Thyroid gland (tissue), 4 donors: ENCODE results near the gene CREB5. TPM values are rescaled to one million over a fixed set of nuclear protein-coding genes. Genes with fewer than 3 reads are reported as not detected.

ENCODE experiments used
- DNase-seq, 2 donors: peaks; one replicate each; pipeline ENCODE4 v3.0.0-alpha.2; 2019
- H3K27ac ChIP-seq, 3 donors: fragments of 200-600 bp; sonication (generic); 1 replicate in 2 of 3; 2 replicates in 1 of 3; pipeline ENCODE4 v1.5.1; 2016 to 2019; ENCODE audit warnings: mild to moderate bottlenecking in 1 of 3, moderate library complexity in 1 of 3
- H3K27me3 ChIP-seq: fragments of 200-600 bp; sonication (generic); one replicate; pipeline ENCODE4 v1.5.1; 2019
- H3K36me3 ChIP-seq, 2 donors: fragments of 200-600 bp; sonication (generic); one replicate each; pipeline ENCODE4 v1.5.1; 2016 to 2019
- H3K4me1 ChIP-seq, 2 donors: fragments of 200-600 bp; sonication (generic); one replicate each; pipeline ENCODE4 v1.5.1; 2017 to 2019
- H3K4me3 ChIP-seq, 3 donors: fragments of 200-600 bp; sonication (generic); replicated peaks in 1 of 3; 1 replicate in 2 of 3; 2 replicates in 1 of 3; pipeline ENCODE4 v1.5.1; 2016; ENCODE audit warnings: mild to moderate bottlenecking in 1 of 3
- H3K9me3 ChIP-seq: fragments of 200-600 bp; sonication (generic); one replicate; pipeline ENCODE4 v1.5.1; 2017
- CTCF ChIP-seq, 6 experiments: fragments of 200-600 bp in 3 of 6; fragments of 450-650 bp in 3 of 6; sonication (generic) in 3 of 6; IDR thresholded peaks; one replicate each; pipeline ENCODE4 v1.5.1; 2016 to 2019; ENCODE audit warnings: antibody characterized with exemption in 6 of 6, mild to moderate bottlenecking in 2 of 6, inconsistent platforms in 1 of 6, moderate library complexity in 1 of 6
- POLR2A ChIP-seq, 2 donors: fragments of 450-650 bp; IDR thresholded peaks; one replicate each; pipeline ENCODE4 v1.6.1; 2017; ENCODE audit warnings: antibody characterized with exemption in 2 of 2, mild to moderate bottlenecking in 2 of 2, moderate library complexity in 1 of 2
- whole genome bisulfite sequencing, 2 donors: methylation state at CpG; one replicate each; pipeline ENCODE4 v1.1.5; 2017; 5-methylcytosine and 5-hydroxymethylcytosine counted together
- intact Hi-C: fragments of 100-400 bp; cut with DNase I; formaldehyde crosslinking; loops from one replicate; pipeline ENCODE4 v1.15.1; 2023
- total RNA-seq, 4 donors: library from RNA; depleted of rRNA; stranded (reverse); fragments of >200 nt; gene quantifications; one replicate each; pipeline ENCODE4 v1.2.3, GENCODE V29; 2016

CREB5 gene
- total RNA-seq, 4 donors from 2014 or later: 2.5 to 13.6 (median 6.5) TPM

- H3K4me1 ChIP-seq: no peaks in the 10 kb centered on the region
- H3K4me3 ChIP-seq: no peak overlapping the region
- no peak for DNase-seq
- H3K27ac ChIP-seq: no peak overlapping the region
- intact Hi-C loops: no loop called here
- no peaks in the 10 kb centered on the region for H3K27me3 ChIP-seq
- H3K36me3 ChIP-seq: no peaks in the 10 kb centered on the region
- 83 to 84% methylated on average over 3 of the region's 3 CpGs for WGBS, 2 donors
- no peaks in the 10 kb centered on the region for H3K9me3 ChIP-seq
- no peak for TF ChIP-seq CTCF (IDR thresholded peaks at IDR 0.05)
- no peak for TF ChIP-seq POLR2A (IDR thresholded peaks at IDR 0.05)
These were observed 174.9 kb downstream of the CREB5 start for GRCh38 chr7:28587211-28587610.

- Histone ChIP-seq H3K4me3 (no peak overlapping the region), H3K27me3 (no peaks in the 10 kb centered on the region), H3K27ac (no peak overlapping the region), H3K9me3 (no peaks in the 10 kb centered on the region), H3K36me3 (no peaks in the 10 kb centered on the region), H3K4me1 (no peaks in the 10 kb centered on the region)
- intact Hi-C loops: no loop called here
- WGBS, 2 donors: 75 to 76% methylated on average over 5 of the region's 5 CpGs
- no peak for TF ChIP-seq POLR2A (IDR thresholded peaks at IDR 0.05)
- TF ChIP-seq CTCF (IDR thresholded peaks at IDR 0.05): no peak
- no peak for DNase-seq
These were observed 176.3 kb downstream of the CREB5 start for GRCh38 chr7:28588602-28589001.

DNA sequence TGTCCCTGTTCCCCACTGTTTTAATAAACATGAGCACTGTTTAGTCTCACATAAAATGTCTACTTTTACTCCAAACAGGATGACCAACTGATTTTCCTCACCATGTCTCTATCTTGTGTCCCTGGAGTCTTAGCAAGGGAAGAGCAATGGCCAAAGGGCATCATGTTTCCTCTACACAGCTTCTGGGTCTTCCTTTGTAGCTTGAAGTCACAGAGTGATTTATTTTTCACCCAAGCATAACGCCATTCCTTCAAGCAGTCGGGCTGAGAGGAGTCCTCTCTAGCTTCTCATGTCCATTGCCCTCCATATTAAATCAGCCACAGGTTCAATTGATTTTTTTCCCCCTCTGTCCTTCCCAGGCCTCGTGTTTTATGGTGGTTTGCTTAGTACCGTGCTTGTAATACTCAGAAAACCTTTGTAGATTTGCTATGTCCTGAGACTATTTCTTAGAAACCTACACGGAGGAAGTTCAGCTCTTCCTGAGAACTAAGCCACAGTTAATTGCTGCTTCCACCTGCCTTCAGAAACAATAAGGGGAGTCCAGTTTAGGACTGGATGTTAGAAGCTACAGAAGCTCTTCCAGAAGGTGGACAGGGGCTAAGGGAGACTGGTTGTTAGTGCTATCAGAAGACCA lies 178.8 kb downstream of the CREB5 start:
- Histone ChIP-seq H3K36me3 (no peaks in the 10 kb centered on the region), H3K4me3 (no peak overlapping the region), H3K27ac (no peak overlapping the region), H3K4me1 (no peaks in the 10 kb centered on the region), H3K27me3 (no peaks in the 10 kb centered on the region), H3K9me3 (no peaks in the 10 kb centered on the region)
- WGBS, 2 donors: 48 to 57% methylated on average over 5 of the region's 5 CpGs
- DNase-seq: no peak
- intact Hi-C loops: no loop called here
- TF ChIP-seq CTCF (IDR thresholded peaks at IDR 0.05) (no peak), POLR2A (IDR thresholded peaks at IDR 0.05) (no peak)

GRCh38 chr7:28591725-28592349 lies 179.5 kb downstream of the CREB5 start:
- no peaks in the 10 kb centered on the region for H3K27me3 ChIP-seq
- WGBS, 2 donors: 79 to 85% methylated on average over 2 of the region's 2 CpGs
- no peaks in the 10 kb centered on the region for H3K9me3 ChIP-seq
- H3K36me3 ChIP-seq: no peaks in the 10 kb centered on the region
- no peak for TF ChIP-seq POLR2A (IDR thresholded peaks at IDR 0.05)
- no peak for TF ChIP-seq CTCF (IDR thresholded peaks at IDR 0.05)
- H3K27ac ChIP-seq: no peak overlapping the region
- no peak overlapping the region for H3K4me3 ChIP-seq
- no peaks in the 10 kb centered on the region for H3K4me1 ChIP-seq
- no peak for DNase-seq
- intact Hi-C loops: no loop called here

GRCh38 chr7:28592861-28593260 lies 180.5 kb downstream of the CREB5 start:
- H3K27me3 ChIP-seq: no peaks in the 10 kb centered on the region
- H3K27ac ChIP-seq: no peak overlapping the region
- no peaks in the 10 kb centered on the region for H3K36me3 ChIP-seq
- 93 to 96% methylated on average over 3 of the region's 3 CpGs for WGBS, 2 donors
- intact Hi-C loops: no loop called here
- H3K9me3 ChIP-seq: no peaks in the 10 kb centered on the region
- no peaks in the 10 kb centered on the region for H3K4me1 ChIP-seq
- TF ChIP-seq POLR2A (IDR thresholded peaks at IDR 0.05) (no peak), CTCF (IDR thresholded peaks at IDR 0.05) (no peak)
- DNase-seq: no peak
- no peak overlapping the region for H3K4me3 ChIP-seq
